IPS DF 6.9 (cell line): Measurements from ENCODE around the gene TF.

Experiments used
- DNase-seq: peaks from one replicate; pipeline ENCODE4 v3.0.0-alpha.2; 2013; ENCODE audit warnings: low read depth, low spot score
- H3K27ac ChIP-seq: one replicate; pipeline ENCODE4 v1.5.1; 2013; ENCODE audit warnings: low read length, control low read depth
- H3K27me3 ChIP-seq: 2 replicates; pipeline ENCODE4 v1.6.1; 2013; ENCODE audit warnings: mild to moderate bottlenecking, low read length; ENCODE audit not compliant: control insufficient read depth, insufficient read depth
- H3K36me3 ChIP-seq: 2 replicates; pipeline ENCODE4 v1.6.1; 2013; ENCODE audit warnings: low read length; ENCODE audit not compliant: control insufficient read depth, insufficient read depth
- H3K4me1 ChIP-seq: 2 replicates; pipeline ENCODE4 v1.6.1; 2013; ENCODE audit warnings: low read length; ENCODE audit not compliant: control insufficient read depth, insufficient read depth
- H3K4me3 ChIP-seq: 2 replicates; pipeline ENCODE4 v1.5.1; 2013; ENCODE audit warnings: mild to moderate bottlenecking, low read length
- H3K9me3 ChIP-seq: 2 replicates; pipeline ENCODE4 v1.6.1; 2013; ENCODE audit warnings: low read length, inconsistent platforms; ENCODE audit not compliant: control insufficient read depth, insufficient read depth
- WGBS: extraction: QIAGEN DNeasy Blood & Tissue Kit; methylation state at CpG from one replicate; pipeline ENCODE4 v1.1.7; 2013; ENCODE audit warnings: mixed read lengths, missing lambda C conversion rate; ENCODE audit not compliant: insufficient read length, insufficient coverage; 5-methylcytosine and 5-hydroxymethylcytosine counted together

The TF gene

GRCh38 chr3:133745981-133746711 is at the start of gene TF:
TF (plus strand) TSS chr3:133746393; CDS start chr3:133746441, 48 bp downstream.
- DNase-seq, result no peak
- Histone ChIP-seq H3K36me3 (no peaks in the 10 kb centered on the region), H3K27me3 (peaks cover 13% of the 10 kb centered on the region; the same call in 1 of the 2 replicates), H3K4me1 (no peaks in the 10 kb centered on the region), H3K4me3 (peak within 1 kb of the TSS; percentile 52; the same call in 1 of the 2 replicates), H3K9me3 (no peaks in the 10 kb centered on the region), H3K27ac (no peak within 1 kb of the TSS)
- WGBS, result no CpG with 5 or more reads among the region's 50 CpGs

DNA sequence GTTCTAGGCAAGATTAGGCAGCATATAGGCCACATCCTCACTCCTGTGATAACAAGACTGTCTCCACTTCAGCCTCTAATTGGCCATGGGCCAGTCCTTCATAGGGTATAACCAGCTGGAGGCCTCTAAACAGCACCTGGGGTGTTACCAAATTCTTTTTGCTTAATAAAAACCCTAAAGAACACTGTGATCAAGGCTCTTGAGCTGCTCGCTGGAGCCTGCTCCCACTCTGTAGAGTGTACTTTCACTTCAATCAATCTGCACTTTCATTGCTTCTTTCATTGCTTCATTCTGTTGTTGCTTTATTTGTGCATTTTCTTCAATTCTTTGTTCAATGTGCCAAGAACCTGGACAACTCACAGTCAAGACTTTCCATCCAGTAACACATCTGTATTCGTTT is 48.2 kb upstream of the TF start:
- H3K4me3 ChIP-seq, result no peak overlapping the region
- H3K27me3 ChIP-seq, result no peaks in the 10 kb centered on the region
- no peaks in the 10 kb centered on the region for H3K4me1 ChIP-seq
- H3K9me3 ChIP-seq, result no peaks in the 10 kb centered on the region
- no peak overlapping the region for H3K27ac ChIP-seq
- no peaks in the 10 kb centered on the region for H3K36me3 ChIP-seq
- WGBS, result no CpG with 5 or more reads among the region's 2 CpGs
- DNase-seq, result no peak

DNA sequence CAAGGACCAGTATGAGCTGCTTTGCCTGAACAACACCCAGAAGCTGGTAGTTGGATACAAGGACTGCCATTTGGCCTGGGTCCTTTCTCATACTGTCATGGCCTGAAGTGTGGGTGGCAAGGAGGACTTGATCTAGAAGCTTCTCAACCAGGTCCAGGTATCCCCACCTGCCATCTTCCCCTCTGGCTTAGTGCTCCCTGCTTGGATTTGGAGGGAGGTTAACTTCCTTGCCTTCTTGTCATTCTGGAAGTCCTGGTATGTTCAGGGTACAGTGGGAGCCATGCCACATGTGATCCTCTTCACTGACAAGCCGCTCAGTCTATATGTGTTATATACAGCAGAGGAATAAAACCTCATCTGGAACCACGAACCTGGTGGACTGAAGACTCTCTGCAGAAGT is 46.7 kb upstream of the TF start:
- Histone ChIP-seq H3K4me3 (no peak overlapping the region), H3K9me3 (no peaks in the 10 kb centered on the region), H3K4me1 (no peaks in the 10 kb centered on the region), H3K27ac (no peak overlapping the region), H3K27me3 (no peaks in the 10 kb centered on the region), H3K36me3 (no peaks in the 10 kb centered on the region)
- no CpG with 5 or more reads among the region's 2 CpGs for WGBS
- no peak for DNase-seq

DNA sequence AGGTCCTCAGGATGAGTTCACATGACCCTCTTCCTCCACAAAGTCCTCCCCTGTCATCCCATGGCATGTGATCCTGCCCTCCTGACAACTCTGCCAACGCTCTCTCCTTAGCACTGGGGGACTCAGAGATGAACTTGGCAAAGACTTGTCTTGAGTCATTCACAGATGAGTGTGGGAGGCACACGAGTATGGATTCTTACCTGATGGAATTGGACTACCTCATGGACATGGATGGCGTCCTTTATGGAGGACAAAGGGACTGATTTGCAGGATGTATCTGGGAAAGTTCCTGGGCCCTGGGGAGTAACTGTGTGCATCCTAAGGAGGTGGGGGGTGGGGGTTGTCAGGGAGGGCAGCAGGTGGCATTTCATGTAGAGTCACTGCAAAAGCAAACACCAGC is 46.3 kb upstream of the TF start:
- no peaks in the 10 kb centered on the region for H3K4me1 ChIP-seq
- no peak overlapping the region for H3K27ac ChIP-seq
- H3K9me3 ChIP-seq, result no peaks in the 10 kb centered on the region
- WGBS, result no CpG with 5 or more reads among the region's 3 CpGs
- no peaks in the 10 kb centered on the region for H3K36me3 ChIP-seq
- H3K27me3 ChIP-seq, result no peaks in the 10 kb centered on the region
- DNase-seq, result no peak
- no peak overlapping the region for H3K4me3 ChIP-seq

DNA sequence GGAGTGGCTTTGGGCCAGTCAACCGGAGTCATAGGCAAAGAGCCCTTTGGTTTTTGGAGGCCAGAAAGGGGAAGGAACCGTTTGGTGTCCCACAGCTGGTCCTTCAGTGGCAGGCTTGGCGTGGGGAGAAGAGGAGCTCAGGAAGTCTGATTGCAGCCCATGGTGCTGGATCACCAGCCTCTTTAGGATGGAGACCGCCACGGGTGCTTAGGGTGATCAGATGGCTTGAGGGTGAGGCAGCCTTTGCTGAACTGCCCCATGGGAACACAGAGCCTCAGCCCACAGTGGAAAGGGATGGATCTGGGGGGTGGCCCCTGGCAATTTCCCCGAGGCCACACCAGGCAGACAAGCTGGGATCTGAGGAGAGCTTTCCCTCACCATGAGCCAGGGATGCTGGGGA is 45.8 kb upstream of the TF start:
- Histone ChIP-seq H3K4me3 (no peak overlapping the region), H3K36me3 (no peaks in the 10 kb centered on the region), H3K27me3 (no peaks in the 10 kb centered on the region), H3K4me1 (no peaks in the 10 kb centered on the region), H3K9me3 (no peaks in the 10 kb centered on the region), H3K27ac (no peak overlapping the region)
- no peak for DNase-seq
- WGBS, result no CpG with 5 or more reads among the region's 6 CpGs

GRCh38 chr3:133701435-133702358 is 44.5 kb upstream of the TF start:
- Histone ChIP-seq H3K36me3 (no peaks in the 10 kb centered on the region), H3K4me1 (no peaks in the 10 kb centered on the region), H3K4me3 (no peak overlapping the region), H3K27me3 (no peaks in the 10 kb centered on the region), H3K27ac (no peak overlapping the region), H3K9me3 (no peaks in the 10 kb centered on the region)
- DNase-seq, result no peak
- no CpG with 5 or more reads among the region's 7 CpGs for WGBS

DNA sequence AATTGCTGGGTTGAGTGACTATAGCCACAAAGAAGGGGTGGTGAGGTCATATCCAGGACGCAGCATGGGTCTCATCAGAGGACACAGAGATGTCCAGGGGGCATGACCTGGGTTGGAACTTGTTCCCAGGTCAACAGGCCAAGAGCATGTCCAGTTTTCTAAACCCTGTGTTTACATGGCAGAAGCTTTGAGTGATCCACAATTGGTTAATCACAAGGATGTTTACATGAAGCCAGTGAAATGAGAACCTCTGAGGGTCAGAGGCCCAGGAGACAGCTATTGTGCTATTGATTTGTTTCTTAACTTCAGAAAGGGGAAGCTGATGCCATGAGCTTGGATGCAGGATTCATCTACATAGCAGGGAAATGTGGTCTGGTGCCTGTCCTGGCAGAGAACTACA is 42.3 kb upstream of the TF start:
- no peaks in the 10 kb centered on the region for H3K36me3 ChIP-seq
- no CpG with 5 or more reads among the region's 1 CpG for WGBS
- no peak overlapping the region for H3K4me3 ChIP-seq
- no peaks in the 10 kb centered on the region for H3K27me3 ChIP-seq
- no peak for DNase-seq
- H3K9me3 ChIP-seq, result no peaks in the 10 kb centered on the region
- no peak overlapping the region for H3K27ac ChIP-seq
- H3K4me1 ChIP-seq, result no peaks in the 10 kb centered on the region

DNA sequence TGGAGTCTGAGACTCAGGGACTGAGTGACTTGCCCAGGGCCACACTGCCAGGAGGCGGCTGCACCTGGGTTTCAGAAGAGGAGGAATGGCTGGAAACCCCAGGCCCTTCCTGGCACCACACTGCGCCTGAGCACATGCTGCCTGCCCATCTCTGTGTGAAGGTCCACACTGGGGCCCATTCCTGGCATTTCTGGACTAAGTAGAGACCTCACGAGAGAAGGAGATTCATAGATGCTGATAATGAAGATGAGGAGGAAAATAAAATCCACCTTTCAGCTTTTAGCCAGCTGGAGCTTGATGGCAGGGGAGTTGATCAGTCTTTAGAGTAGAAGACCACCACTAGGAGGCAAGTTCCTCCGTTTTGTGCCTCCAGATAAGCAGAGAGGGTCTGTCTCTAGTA is 40.2 kb upstream of the TF start:
- H3K4me1 ChIP-seq, result no peaks in the 10 kb centered on the region
- WGBS, result no CpG with 5 or more reads among the region's 4 CpGs
- H3K9me3 ChIP-seq, result no peaks in the 10 kb centered on the region
- H3K27me3 ChIP-seq, result no peaks in the 10 kb centered on the region
- no peak overlapping the region for H3K27ac ChIP-seq
- no peaks in the 10 kb centered on the region for H3K36me3 ChIP-seq
- H3K4me3 ChIP-seq, result no peak overlapping the region
- no peak for DNase-seq

DNA sequence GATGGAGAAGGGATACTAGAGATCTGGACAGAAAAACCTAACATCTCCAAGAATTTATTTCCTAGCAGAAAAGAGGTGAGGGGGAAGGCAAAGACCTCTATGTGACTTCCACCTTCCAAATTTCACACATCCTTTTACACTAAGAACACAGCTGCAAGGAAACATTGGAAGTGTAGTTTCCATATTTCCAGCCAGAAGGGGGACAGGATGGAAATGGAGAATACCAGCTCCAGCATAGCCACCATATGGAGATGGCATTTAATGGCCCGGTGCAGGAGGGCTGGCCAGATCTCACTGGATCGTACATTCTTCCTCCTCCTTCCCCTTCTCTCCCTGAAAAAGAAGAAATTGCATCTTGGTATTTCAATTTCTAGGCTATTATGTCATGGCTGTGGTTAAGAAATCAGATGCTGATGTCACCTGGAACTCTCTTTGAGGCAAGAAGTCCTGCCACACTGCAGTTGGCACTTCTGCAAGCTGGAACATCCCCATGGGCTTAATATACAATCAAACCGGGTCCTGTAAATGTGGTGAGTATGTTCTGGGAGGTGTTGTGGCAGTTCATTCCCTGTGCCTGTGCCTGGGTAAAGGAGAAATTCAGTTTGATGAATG is 36.9 kb upstream of the TF start:
- H3K36me3 ChIP-seq, result no peaks in the 10 kb centered on the region
- H3K4me1 ChIP-seq, result no peaks in the 10 kb centered on the region
- no peak for DNase-seq
- peaks cover 4% of the 10 kb centered on the region for H3K9me3 ChIP-seq
- H3K27me3 ChIP-seq, result no peaks in the 10 kb centered on the region
- WGBS, result no CpG with 5 or more reads among the region's 3 CpGs
- H3K4me3 ChIP-seq, result no peak overlapping the region
- no peak overlapping the region for H3K27ac ChIP-seq

DNA sequence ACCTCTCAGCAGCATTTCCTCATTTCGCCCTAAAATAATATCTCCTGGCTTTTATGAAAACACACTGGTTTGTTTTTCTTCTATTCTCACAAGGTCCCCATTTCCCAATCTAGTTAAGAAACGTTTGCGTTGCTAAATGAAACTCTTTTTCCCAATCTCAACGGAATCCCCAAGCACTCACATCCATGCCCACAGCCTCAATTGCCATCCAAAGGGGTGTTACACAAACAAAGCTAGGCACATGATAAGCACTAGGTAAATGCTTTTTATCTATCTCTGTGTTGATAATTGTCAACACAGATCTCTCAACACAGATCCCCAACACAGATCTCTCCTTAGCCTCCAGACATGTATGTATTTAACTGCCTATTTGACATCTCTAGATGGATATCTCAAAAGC is 35.2 kb upstream of the TF start:
- Histone ChIP-seq H3K4me3 (no peak overlapping the region), H3K36me3 (no peaks in the 10 kb centered on the region), H3K27me3 (no peaks in the 10 kb centered on the region), H3K9me3 (peaks cover 4% of the 10 kb centered on the region), H3K27ac (no peak overlapping the region), H3K4me1 (no peaks in the 10 kb centered on the region)
- no peak for DNase-seq
- WGBS, result no CpG with 5 or more reads among the region's 4 CpGs
